CD14-positive monocyte (primary cell): ENCODE measurements around the gene TMEM132A. TPM values are rescaled to one million over a fixed set of nuclear protein-coding genes. Genes with fewer than 3 reads are reported as not detected.

Source experiments
- DNase-seq, 3 donors: peaks; one replicate each; pipeline ENCODE4 v3.0.0-alpha.2; 2011 to 2022
- H2AFZ ChIP-seq: 2 replicates; pipeline ENCODE4 v1.6.0; 2012; ENCODE audit warnings: mild to moderate bottlenecking, low read depth, low read length, inconsistent platforms; ENCODE audit not compliant: insufficient read depth, poor library complexity, severe bottlenecking
- H3K27ac ChIP-seq, 2 donors: 1 replicate in 1 of 2; 2 replicates in 1 of 2; pipeline ENCODE4 v1.5.1; 2012 to 2013; ENCODE audit warnings: low read length in 2 of 2, control low read depth in 1 of 2, inconsistent platforms in 1 of 2, low read depth in 1 of 2, mild to moderate bottlenecking in 1 of 2
- H3K27me3 ChIP-seq, 2 donors: one replicate each; pipeline versions ENCODE4 v1.6.0 to v1.6.1; 2011 to 2013; ENCODE audit warnings: low read length in 2 of 2; ENCODE audit not compliant: control insufficient read depth in 2 of 2, insufficient read depth in 2 of 2
- H3K36me3 ChIP-seq, 2 donors: replicated peaks in 1 of 2; 1 replicate in 1 of 2; 2 replicates in 1 of 2; pipeline versions ENCODE4 v1.5.1 to v1.6.1; 2012 to 2013; ENCODE audit warnings: low read length in 2 of 2, control low read depth in 1 of 2, inconsistent platforms in 1 of 2, mild to moderate bottlenecking in 1 of 2; ENCODE audit not compliant: insufficient read depth in 2 of 2, control insufficient read depth in 1 of 2
- H3K4me1 ChIP-seq, 2 donors: 1 replicate in 1 of 2; 2 replicates in 1 of 2; pipeline versions ENCODE4 v1.5.1 to v1.6.1; 2012 to 2013; ENCODE audit warnings: low read length in 2 of 2, control low read depth in 1 of 2, inconsistent platforms in 1 of 2, mild to moderate bottlenecking in 1 of 2, moderate library complexity in 1 of 2; ENCODE audit not compliant: insufficient read depth in 2 of 2, control insufficient read depth in 1 of 2
- H3K4me2 ChIP-seq: replicated peaks from 2 replicates; pipeline ENCODE3; 2012; ENCODE audit warnings: low read length, moderate library complexity, mild to moderate bottlenecking; ENCODE audit not compliant: poor library complexity, severe bottlenecking; ENCODE audit errors: extremely low read depth
- H3K4me3 ChIP-seq, 3 experiments: fragments of 200-600 bp in 1 of 3; sonication (generic) in 1 of 3; replicated peaks in 1 of 3; 1 replicate in 2 of 3; 2 replicates in 1 of 3; pipeline ENCODE4 v1.5.1; 2011 to 2013; ENCODE audit warnings: low read length in 3 of 3, mild to moderate bottlenecking in 3 of 3, control low read depth in 2 of 3, low read depth in 2 of 3, inconsistent platforms in 1 of 3, moderate library complexity in 1 of 3
- H3K79me2 ChIP-seq: 2 replicates; pipeline ENCODE4 v1.6.0; 2012; ENCODE audit warnings: mild to moderate bottlenecking, control low read depth, inconsistent platforms, low read length, moderate library complexity; ENCODE audit not compliant: insufficient read depth
- H3K9ac ChIP-seq: 2 replicates; pipeline ENCODE4 v1.6.0; 2017; ENCODE audit warnings: low read length, mild to moderate bottlenecking; ENCODE audit not compliant: insufficient read depth, poor library complexity, severe bottlenecking
- H3K9me3 ChIP-seq, 2 donors: replicated peaks in 1 of 2; 1 replicate in 1 of 2; 2 replicates in 1 of 2; pipeline versions ENCODE4 v1.5.1 to v1.6.1; 2012 to 2013; ENCODE audit warnings: low read length in 2 of 2, control low read depth in 1 of 2; ENCODE audit not compliant: control insufficient read depth in 1 of 2, insufficient read depth in 1 of 2
- H4K20me1 ChIP-seq: 2 replicates; pipeline ENCODE4 v1.6.0; 2012; ENCODE audit warnings: mild to moderate bottlenecking, low read length, control low read depth, moderate library complexity; ENCODE audit not compliant: insufficient read depth
- H3K27ac Mint-ChIP-seq, 7 donors: one replicate each; pipeline ENCODE4 v1.8.0; 2020; ENCODE audit warnings: mild to moderate bottlenecking in 7 of 7, mixed read lengths in 7 of 7, moderate library complexity in 6 of 7, inconsistent platforms in 2 of 7
- H3K27me3 Mint-ChIP-seq, 3 donors: one replicate each; pipeline ENCODE4 v1.8.0; 2021 to 2022; ENCODE audit warnings: low read depth in 3 of 3, mild to moderate bottlenecking in 3 of 3, mixed read lengths in 3 of 3, moderate library complexity in 3 of 3, inconsistent platforms in 1 of 3
- H3K36me3 Mint-ChIP-seq, 2 donors: one replicate each; pipeline ENCODE4 v1.8.0; 2020; ENCODE audit warnings: mixed read lengths in 2 of 2, inconsistent platforms in 1 of 2, mild to moderate bottlenecking in 1 of 2
- H3K4me1 Mint-ChIP-seq: one replicate; pipeline ENCODE4 v1.8.0; 2020; ENCODE audit warnings: mild to moderate bottlenecking, mixed read lengths
- H3K4me3 Mint-ChIP-seq, 2 donors: one replicate each; pipeline ENCODE4 v1.8.0; 2020; ENCODE audit warnings: mild to moderate bottlenecking in 2 of 2, mixed read lengths in 2 of 2, moderate library complexity in 1 of 2
- H3K9me3 Mint-ChIP-seq, 7 donors: one replicate each; pipeline ENCODE4 v1.8.0; 2020 to 2022; ENCODE audit warnings: mixed read lengths in 7 of 7, mild to moderate bottlenecking in 6 of 7, moderate library complexity in 6 of 7, inconsistent platforms in 2 of 7
- WGBS: methylation state at CpG from one replicate; pipeline ENCODE4 v1.1.5; 2013; ENCODE audit warnings: missing lambda C conversion rate; ENCODE audit not compliant: insufficient coverage; 5-methylcytosine and 5-hydroxymethylcytosine counted together
- intact Hi-C, 2 donors: fragments of 100-400 bp; cut with micrococcal nuclease; formaldehyde crosslinking; loops; one replicate each; pipeline versions ENCODE4 v1.15.0 to v1.15.1; 2023
- polyA plus RNA-seq, 3 donors: library from polyadenylated mRNA; depleted of rRNA in 1 of 3; unstranded in 2 of 3; stranded (reverse) in 1 of 3; fragments of 300-500 nt in 2 of 3; fragments of >200 nt in 1 of 3; fragmentation: Illumina TruSeq in 2 of 3; gene quantifications; 1 replicate in 2 of 3; 2 replicates in 1 of 3; pipeline ENCODE4 v1.2.3, GENCODE V29; 2012 to 2021
- TF ChIP-seq, protein P1 (sequence below): fragments of 200-600 bp; IDR thresholded peaks from one replicate; pipeline ENCODE4 v1.8.0; 2022; ENCODE audit warnings: antibody characterized with exemption, mild to moderate bottlenecking

The TMEM132A gene
- polyA plus RNA-seq, 3 donors: 0.01 to 0.31 (median 0.21) TPM

DNA sequence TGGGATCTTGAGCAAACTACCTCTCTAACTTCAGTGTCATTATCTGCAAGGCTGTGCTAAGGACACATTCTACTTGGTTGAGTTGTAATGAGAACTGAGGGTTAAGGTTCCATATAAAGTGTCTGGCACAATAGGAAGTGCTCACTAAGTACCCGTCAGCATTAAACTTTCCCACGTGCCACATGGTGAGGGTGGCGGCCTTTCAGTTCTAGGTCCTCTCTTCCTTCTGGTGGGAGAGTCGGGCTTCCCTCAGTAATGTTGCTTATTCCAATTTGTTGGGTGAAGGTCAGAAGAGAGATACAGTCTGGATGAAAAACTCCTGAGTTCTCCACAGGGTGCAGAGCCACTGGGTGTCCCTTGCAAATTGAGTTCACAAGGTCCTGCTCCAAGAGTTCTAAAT, 42.6 kb downstream of the TMEM132A start:
- peak overlapping the region in 1 of 2 donors; percentile 21 for H3K4me3 Mint-ChIP-seq
- Histone ChIP-seq H2AFZ (no peak overlapping the region), H3K79me2 (no peaks in the 10 kb centered on the region), H3K4me3 (no peak overlapping the region), H3K36me3 (no peaks in the 10 kb centered on the region), H3K4me2 (no peak overlapping the region), H3K4me1 (peaks cover 0 to 10% of the 10 kb centered on the region in 2 donors), H3K27ac (no peak overlapping the region), H3K9ac (no peak overlapping the region), H3K9me3 (peaks cover 7 to 8% of the 10 kb centered on the region in 2 donors), H4K20me1 (no peaks in the 10 kb centered on the region), H3K27me3 (peaks cover 10 to 26% of the 10 kb centered on the region in 2 donors)
- H3K27me3 Mint-ChIP-seq: peaks cover 24 to 45% (median 37%) of the 10 kb centered on the region in 3 donors
- peaks cover 0 to 16% (median 10%) of the 10 kb centered on the region in 7 donors for H3K9me3 Mint-ChIP-seq
- intact Hi-C loops: no loop called here
- peaks cover 29% of the 10 kb centered on the region for H3K4me1 Mint-ChIP-seq
- TF ChIP-seq, protein P1, sequence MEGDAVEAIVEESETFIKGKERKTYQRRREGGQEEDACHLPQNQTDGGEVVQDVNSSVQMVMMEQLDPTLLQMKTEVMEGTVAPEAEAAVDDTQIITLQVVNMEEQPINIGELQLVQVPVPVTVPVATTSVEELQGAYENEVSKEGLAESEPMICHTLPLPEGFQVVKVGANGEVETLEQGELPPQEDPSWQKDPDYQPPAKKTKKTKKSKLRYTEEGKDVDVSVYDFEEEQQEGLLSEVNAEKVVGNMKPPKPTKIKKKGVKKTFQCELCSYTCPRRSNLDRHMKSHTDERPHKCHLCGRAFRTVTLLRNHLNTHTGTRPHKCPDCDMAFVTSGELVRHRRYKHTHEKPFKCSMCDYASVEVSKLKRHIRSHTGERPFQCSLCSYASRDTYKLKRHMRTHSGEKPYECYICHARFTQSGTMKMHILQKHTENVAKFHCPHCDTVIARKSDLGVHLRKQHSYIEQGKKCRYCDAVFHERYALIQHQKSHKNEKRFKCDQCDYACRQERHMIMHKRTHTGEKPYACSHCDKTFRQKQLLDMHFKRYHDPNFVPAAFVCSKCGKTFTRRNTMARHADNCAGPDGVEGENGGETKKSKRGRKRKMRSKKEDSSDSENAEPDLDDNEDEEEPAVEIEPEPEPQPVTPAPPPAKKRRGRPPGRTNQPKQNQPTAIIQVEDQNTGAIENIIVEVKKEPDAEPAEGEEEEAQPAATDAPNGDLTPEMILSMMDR: no peak
- DNase-seq: no peak
- no CpG with 5 or more reads among the region's 4 CpGs for WGBS
- peak overlapping the region in 1 of 7 donors; percentile 84 for H3K27ac Mint-ChIP-seq
- no peaks in the 10 kb centered on the region for H3K36me3 Mint-ChIP-seq

DNA sequence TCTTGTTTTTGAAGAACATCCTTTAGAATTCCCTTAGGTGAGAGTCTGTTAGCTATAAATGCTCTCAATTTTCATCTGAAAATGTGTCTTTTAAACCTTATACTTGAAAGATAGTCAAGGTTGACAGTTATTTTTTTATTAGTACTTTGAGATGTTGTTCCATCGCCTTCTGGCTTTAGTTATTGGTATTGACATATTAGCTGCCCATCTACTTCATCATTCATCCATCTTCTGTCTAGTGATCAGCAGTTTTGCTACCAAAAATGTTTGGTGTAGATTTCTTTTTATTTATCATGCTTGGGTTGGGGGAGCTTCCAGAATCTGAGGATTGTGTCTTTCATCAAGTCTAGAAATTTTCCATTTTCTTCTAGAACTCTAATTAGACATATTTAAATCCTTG, 44.0 kb downstream of the TMEM132A start:
- no peak overlapping the region for H3K4me3 ChIP-seq
- H3K9ac ChIP-seq: no peak overlapping the region
- Mint-ChIP-seq H3K27me3 (peaks cover 29 to 51% (median 39%) of the 10 kb centered on the region in 3 donors), H3K36me3 (no peaks in the 10 kb centered on the region), H3K4me1 (peaks cover 29% of the 10 kb centered on the region), H3K9me3 (peaks cover 0 to 16% (median 10%) of the 10 kb centered on the region in 7 donors), H3K4me3 (no peak overlapping the region), H3K27ac (no peak overlapping the region)
- no CpG with 5 or more reads among the region's 1 CpG for WGBS
- H3K79me2 ChIP-seq: no peaks in the 10 kb centered on the region
- peaks cover 6 to 19% of the 10 kb centered on the region in 2 donors for H3K27me3 ChIP-seq
- no peaks in the 10 kb centered on the region for H3K36me3 ChIP-seq
- no peak for DNase-seq
- no peak overlapping the region for H2AFZ ChIP-seq
- intact Hi-C loops: no loop called here
- H3K9me3 ChIP-seq: peaks cover 7 to 8% of the 10 kb centered on the region in 2 donors
- no peaks in the 10 kb centered on the region for H4K20me1 ChIP-seq
- no peak overlapping the region for H3K27ac ChIP-seq
- TF ChIP-seq, protein P1: no peak
- H3K4me1 ChIP-seq: peaks cover 0 to 10% of the 10 kb centered on the region in 2 donors
- no peak overlapping the region for H3K4me2 ChIP-seq
